HepG2 (cell line): ENCODE measurements around the gene DNAJC1. TPM values are rescaled to one million over a fixed set of nuclear protein-coding genes. Genes with fewer than 3 reads are reported as not detected.

Experiments used
- ATAC-seq: fragments of 200-7000 bp; cut with Tn5 transposase; 3 replicates; pipeline ENCODE4 v1.9.1; 2020; ENCODE audit warnings: mild to moderate bottlenecking, moderate library complexity
- BruUV-seq: library from RNA; stranded (reverse); fragments of 400-500 nt; replicated peaks from 2 replicates; lab custom pipeline; 2021; lab: Mats Ljungman, UMichigan
- CTCF ChIA-PET: fragments of 300-600 bp; formaldehyde crosslinking; extraction: SDS; loops from one replicate; lab custom pipeline; 2021; ENCODE audit warnings: low total read pairs, inconsistent platforms, low intra/inter-chr PET ratio; lab: Yijun Ruan, JAX
- POLR2A ChIA-PET: fragments of 350-600 bp; sonication (Branson Sonifier 250); formaldehyde crosslinking; loops from one replicate; lab custom pipeline; 2020; ENCODE audit warnings: antibody characterized with exemption, inconsistent platforms; lab: Yijun Ruan, JAX
- DNase-seq: peaks from one replicate; pipeline ENCODE4 v3.0.0-alpha.2; 2015; ENCODE audit warnings: low spot score
- FAIRE-seq: peaks from 3 replicates; lab custom pipeline; 2011; peaks lifted over from hg19 to GRCh38; lab: Jason Lieb, UNC
- H2AFZ ChIP-seq: one replicate; pipeline ENCODE4 v1.6.1; 2011; ENCODE audit warnings: low read length, inconsistent platforms
- H3K27ac ChIP-seq: fragments of 300-600 bp; 3 replicates; pipeline ENCODE4 v1.8.0; 2011; ENCODE audit warnings: mixed run types, mild to moderate bottlenecking, mixed read lengths, low read length, inconsistent platforms; ENCODE audit not compliant: insufficient read depth; ENCODE audit errors: extremely low read length
- H3K27me3 ChIP-seq, 2 experiments: fragments of 200-600 bp in 1 of 2; 2 replicates in 1 of 2; 3 replicates in 1 of 2; pipeline versions ENCODE4 v1.6.0 to v1.8.0; 2011; ENCODE audit warnings: low read length in 2 of 2, mild to moderate bottlenecking in 2 of 2, moderate library complexity in 2 of 2, inconsistent platforms in 1 of 2; ENCODE audit not compliant: insufficient read depth in 2 of 2, control insufficient read depth in 1 of 2
- H3K36me3 ChIP-seq, 2 experiments: fragments of 200-600 bp in 1 of 2; replicated peaks in 1 of 2; 2 replicates in 1 of 2; 3 replicates in 1 of 2; pipeline versions ENCODE4 v1.5.1 to v1.8.0; 2011; ENCODE audit warnings: low read length in 2 of 2, inconsistent platforms in 1 of 2; ENCODE audit not compliant: insufficient read depth in 2 of 2, control insufficient read depth in 1 of 2
- H3K4me1 ChIP-seq: 2 replicates; pipeline ENCODE4 v1.5.1; 2012; ENCODE audit warnings: low read length, inconsistent platforms; ENCODE audit not compliant: insufficient read depth
- H3K4me2 ChIP-seq: 2 replicates; pipeline ENCODE4 v1.6.0; 2011; ENCODE audit warnings: low read depth, low read length, inconsistent platforms
- H3K4me3 ChIP-seq, 3 experiments: fragments of 200-600 bp in 1 of 3; sonication (generic), shearing (Covaris generic) in 1 of 3; replicated peaks in 1 of 3; 2 replicates each; pipeline ENCODE4 v1.5.1; 2011 to 2016; ENCODE audit warnings: low read length in 3 of 3, inconsistent platforms in 2 of 3, low read depth in 2 of 3, mild to moderate bottlenecking in 2 of 3, control low read depth in 1 of 3, mixed read lengths in 1 of 3; ENCODE audit not compliant: insufficient read depth in 1 of 3
- H3K79me2 ChIP-seq: one replicate; pipeline ENCODE4 v1.6.1; 2011; ENCODE audit warnings: low read length, inconsistent platforms; ENCODE audit not compliant: insufficient read depth
- H3K9ac ChIP-seq: 2 replicates; pipeline ENCODE4 v1.6.0; 2011; ENCODE audit warnings: mild to moderate bottlenecking, low read depth, low read length, inconsistent platforms; ENCODE audit not compliant: insufficient read depth
- H3K9me3 ChIP-seq: 2 replicates; pipeline ENCODE4 v1.5.1; 2012; ENCODE audit warnings: mild to moderate bottlenecking, low read length
- H4K20me1 ChIP-seq: 2 replicates; pipeline ENCODE4 v1.6.0; 2011; ENCODE audit warnings: inconsistent platforms, mild to moderate bottlenecking, low read length, moderate library complexity; ENCODE audit not compliant: insufficient read depth
- ERF ChIP-seq: IDR thresholded peaks from 2 replicates; pipeline ENCODE4 v1.6.1; 2018; ENCODE audit warnings: missing biosample characterization, missing genetic modification reagents
- ETV6 ChIP-seq: sonication (generic); formaldehyde crosslinking; conservative IDR thresholded peaks from 2 replicates; pipeline ENCODE4 v1.4.0; 2020; ENCODE audit warnings: missing genetic modification reagents
- GATAD2A ChIP-seq: IDR thresholded peaks from 2 replicates; pipeline ENCODE4 v1.6.1; 2016
- HDAC2 ChIP-seq: sonication (generic); formaldehyde crosslinking; IDR thresholded peaks from 2 replicates; pipeline ENCODE4 v1.4.0; 2020; ENCODE audit warnings: missing genetic modification reagents
- MTA1 ChIP-seq: sonication (generic); formaldehyde crosslinking; IDR thresholded peaks from 2 replicates; pipeline ENCODE4 v1.4.0; 2020; ENCODE audit warnings: missing genetic modification reagents, mild to moderate bottlenecking, borderline replicate concordance
- NBN ChIP-seq: fragments of 450-650 bp; conservative IDR thresholded peaks from 2 replicates; pipeline ENCODE4 v1.6.1; 2017
- NR2F2 ChIP-seq: IDR thresholded peaks from 2 replicates; pipeline ENCODE4 v1.6.1; 2012; ENCODE audit warnings: low read depth, inconsistent platforms, borderline replicate concordance
- REPIN1 ChIP-seq: sonication (generic); formaldehyde crosslinking; IDR thresholded peaks from 2 replicates; pipeline ENCODE4 v1.8.0; 2022; ENCODE audit warnings: missing genetic modification reagents, low read depth, mild to moderate bottlenecking, borderline replicate concordance
- SMARCC2 ChIP-seq: fragments of 450-650 bp; IDR thresholded peaks from 2 replicates; pipeline ENCODE4 v1.6.1; 2017; ENCODE audit warnings: antibody characterized with exemption, mild to moderate bottlenecking
- SP1 ChIP-seq, 2 experiments: fragments of 450-650 bp in 1 of 2; sonication (generic) in 1 of 2; formaldehyde crosslinking in 1 of 2; IDR thresholded peaks; 2 replicates each; pipeline versions ENCODE4 v1.4.0 to v1.6.1; 2016 to 2020; ENCODE audit warnings: missing genetic modification reagents in 1 of 2
- U2AF1 ChIP-seq: fragments of 200-400 bp; formaldehyde crosslinking; optimal IDR thresholded peaks from 2 replicates; pipeline ENCODE3; 2017; ENCODE audit warnings: mild to moderate bottlenecking, low read depth, low read length
- ZKSCAN8 ChIP-seq: IDR thresholded peaks from 2 replicates; pipeline ENCODE4 v1.6.1; 2016; ENCODE audit warnings: borderline replicate concordance, missing genetic modification reagents, missing compliant biosample characterization
- ZNF619 ChIP-seq: sonication (generic); formaldehyde crosslinking; IDR thresholded peaks from 2 replicates; pipeline ENCODE4 v1.4.0; 2020; ENCODE audit warnings: mild to moderate bottlenecking, missing genetic modification reagents
- ZSCAN21 ChIP-seq: sonication (generic); formaldehyde crosslinking; IDR thresholded peaks from 2 replicates; pipeline ENCODE4 v1.8.0; 2022; ENCODE audit warnings: mild to moderate bottlenecking, missing genetic modification reagents, moderate library complexity, borderline replicate concordance
- WGBS: methylation state at CpG from one replicate; pipeline ENCODE4 v1.1.6; 2017; ENCODE audit warnings: low lambda C conversion rate; 5-methylcytosine and 5-hydroxymethylcytosine counted together
- in situ Hi-C: cut with HindIII; loops from 2 replicates; pipeline ENCODE4 v1.10.0; 2017; ENCODE audit warnings: low pct_unique_long_range_greater_than_20kb; ENCODE audit not compliant: extremely low pct_ligation_motif_present
- intact Hi-C: fragments of 100-400 bp; cut with micrococcal nuclease; formaldehyde crosslinking; loops from one replicate; pipeline ENCODE4 v1.10.0; 2022; ENCODE audit not compliant: unreplicated experiment
- polyA plus RNA-seq, 8 experiments: library from polyadenylated mRNA; depleted of rRNA in 3 of 8; stranded (reverse) in 7 of 8; unstranded in 1 of 8; fragments of >200 nt; fragmentation: Illumina TruSeq in 4 of 8; extraction: Trizol in 4 of 8; gene quantifications; 2 replicates each; pipeline versions ENCODE4 v1.2.1 to v1.2.3, GENCODE V29; 2011 to 2016; ENCODE audit warnings: low read depth in 4 of 8, missing spikeins in 1 of 8, mixed read lengths in 1 of 8; ENCODE audit not compliant: insufficient read depth in 1 of 8
- total RNA-seq, 5 experiments: library from RNA; depleted of rRNA; stranded (reverse); fragments of >200 nt; fragmentation: Illumina TruSeq; extraction: Trizol; gene quantifications; 2 replicates each; pipeline ENCODE4 v1.2.3, GENCODE V29; 2016; ENCODE audit warnings: low read depth in 1 of 5
- TF ChIP-seq, protein P1 (sequence below): sonication (generic); formaldehyde crosslinking; IDR thresholded peaks from 2 replicates; pipeline ENCODE4 v1.9.0; 2022; ENCODE audit warnings: missing genetic modification reagents, mild to moderate bottlenecking, borderline replicate concordance
- TF ChIP-seq, protein P2 (sequence below), 2 experiments: sonication (generic) in 1 of 2; formaldehyde crosslinking in 1 of 2; IDR thresholded peaks; 2 replicates each; pipeline versions ENCODE4 v1.4.0 to v1.6.1; 2018 to 2020; ENCODE audit warnings: missing genetic modification reagents in 2 of 2, borderline replicate concordance in 1 of 2, low read depth in 1 of 2, mild to moderate bottlenecking in 1 of 2, missing biosample characterization in 1 of 2
- TF ChIP-seq, protein P3 (sequence below), 2 experiments: sonication (generic) in 1 of 2; formaldehyde crosslinking in 1 of 2; IDR thresholded peaks; 2 replicates each; pipeline versions ENCODE4 v1.4.0 to v1.6.1; 2016 to 2020; ENCODE audit warnings: borderline replicate concordance in 1 of 2, low read depth in 1 of 2, mild to moderate bottlenecking in 1 of 2, missing genetic modification reagents in 1 of 2

Gene DNAJC1
- total and polyA plus RNA-seq, 2 of the 13 experiments (the other 11 are each of a cell fraction or from before 2014, with no cell fraction given): 9.9 to 16.6 TPM

DNA sequence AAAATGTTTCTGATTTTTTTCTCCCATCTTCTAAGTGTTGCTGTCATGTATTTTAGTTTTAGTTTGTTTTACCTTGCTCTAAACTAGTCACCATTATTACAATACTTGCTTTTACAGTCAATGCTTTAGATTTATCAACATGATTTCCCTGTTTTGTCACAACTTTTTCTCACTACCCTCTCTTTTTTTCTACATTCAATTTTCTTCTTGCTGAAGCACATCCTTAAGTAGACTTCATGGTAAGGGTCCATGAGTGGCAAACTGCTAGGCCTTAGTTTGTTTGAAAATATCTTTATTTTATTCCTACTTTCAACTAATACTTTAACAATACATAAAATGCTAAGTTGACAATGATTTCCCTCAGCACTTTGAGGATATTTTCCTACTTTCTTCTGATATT, 173.5 kb downstream of the DNAJC1 start (continued):
- TF ChIP-seq, protein P1, sequence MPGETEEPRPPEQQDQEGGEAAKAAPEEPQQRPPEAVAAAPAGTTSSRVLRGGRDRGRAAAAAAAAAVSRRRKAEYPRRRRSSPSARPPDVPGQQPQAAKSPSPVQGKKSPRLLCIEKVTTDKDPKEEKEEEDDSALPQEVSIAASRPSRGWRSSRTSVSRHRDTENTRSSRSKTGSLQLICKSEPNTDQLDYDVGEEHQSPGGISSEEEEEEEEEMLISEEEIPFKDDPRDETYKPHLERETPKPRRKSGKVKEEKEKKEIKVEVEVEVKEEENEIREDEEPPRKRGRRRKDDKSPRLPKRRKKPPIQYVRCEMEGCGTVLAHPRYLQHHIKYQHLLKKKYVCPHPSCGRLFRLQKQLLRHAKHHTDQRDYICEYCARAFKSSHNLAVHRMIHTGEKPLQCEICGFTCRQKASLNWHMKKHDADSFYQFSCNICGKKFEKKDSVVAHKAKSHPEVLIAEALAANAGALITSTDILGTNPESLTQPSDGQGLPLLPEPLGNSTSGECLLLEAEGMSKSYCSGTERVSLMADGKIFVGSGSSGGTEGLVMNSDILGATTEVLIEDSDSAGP (CRISPR knock-in tag): no peak
- TF ChIP-seq ERF (no peak), MTA1 (CRISPR knock-in tag) (no peak), GATAD2A (CRISPR knock-in tag) (no peak)

DNA sequence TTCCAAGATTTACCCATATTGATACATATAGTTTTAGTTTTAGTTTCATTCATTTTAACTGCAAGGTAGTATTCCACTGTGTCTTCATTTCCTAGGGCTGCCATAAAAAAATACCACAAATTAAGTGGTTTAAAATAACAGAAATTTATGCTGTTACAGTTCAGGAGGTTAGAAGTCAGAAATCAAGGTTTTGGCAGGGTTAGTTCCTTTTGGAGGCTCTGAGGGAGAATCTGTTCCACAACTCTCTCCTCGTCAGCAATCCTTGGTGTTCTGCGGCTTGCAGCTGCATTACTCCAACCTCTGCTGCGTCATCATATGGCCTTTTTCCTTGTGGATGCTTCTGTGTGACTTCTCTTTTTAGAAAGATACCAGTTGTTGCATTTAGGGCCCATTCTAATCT, 176.2 kb downstream of the DNAJC1 start:
- Histone ChIP-seq H3K79me2 (no peaks in the 10 kb centered on the region), H3K4me2 (no peak overlapping the region), H3K4me3 (no peak overlapping the region), H3K4me1 (no peaks in the 10 kb centered on the region), H3K27me3 (no peaks in the 10 kb centered on the region), H3K27ac (no peak overlapping the region), H3K9ac (no peak overlapping the region), H3K9me3 (peaks cover 42% of the 10 kb centered on the region), H2AFZ (no peak overlapping the region), H3K36me3 (no peaks in the 10 kb centered on the region), H4K20me1 (no peaks in the 10 kb centered on the region)
- POLR2A ChIA-PET: no interaction called here
- FAIRE-seq (no peak), ATAC-seq (no peak), DNase-seq (no peak)
- 100% methylated on average over 3 of the region's 3 CpGs for WGBS
- intact Hi-C loops (no loop called here), in situ Hi-C loops (no loop called here)
- BruUV-seq: no TSS peak
- CTCF ChIA-PET: no interaction called here
- TF ChIP-seq, protein P2, sequence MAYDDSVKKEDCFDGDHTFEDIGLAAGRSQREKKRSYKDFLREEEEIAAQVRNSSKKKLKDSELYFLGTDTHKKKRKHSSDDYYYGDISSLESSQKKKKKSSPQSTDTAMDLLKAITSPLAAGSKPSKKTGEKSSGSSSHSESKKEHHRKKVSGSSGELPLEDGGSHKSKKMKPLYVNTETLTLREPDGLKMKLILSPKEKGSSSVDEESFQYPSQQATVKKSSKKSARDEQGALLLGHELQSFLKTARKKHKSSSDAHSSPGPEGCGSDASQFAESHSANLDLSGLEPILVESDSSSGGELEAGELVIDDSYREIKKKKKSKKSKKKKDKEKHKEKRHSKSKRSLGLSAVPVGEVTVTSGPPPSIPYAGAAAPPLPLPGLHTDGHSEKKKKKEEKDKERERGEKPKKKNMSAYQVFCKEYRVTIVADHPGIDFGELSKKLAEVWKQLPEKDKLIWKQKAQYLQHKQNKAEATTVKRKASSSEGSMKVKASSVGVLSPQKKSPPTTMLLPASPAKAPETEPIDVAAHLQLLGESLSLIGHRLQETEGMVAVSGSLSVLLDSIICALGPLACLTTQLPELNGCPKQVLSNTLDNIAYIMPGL (CRISPR knock-in tag; IDR thresholded peaks at IDR 0.05; ENCODE audit: borderline replicate concordance in 1 of 2, low read depth in 1 of 2): no peak
- TF ChIP-seq REPIN1 (CRISPR knock-in tag): no peak
- TF ChIP-seq ZKSCAN8 (CRISPR knock-in tag): no peak
- TF ChIP-seq, protein P3, sequence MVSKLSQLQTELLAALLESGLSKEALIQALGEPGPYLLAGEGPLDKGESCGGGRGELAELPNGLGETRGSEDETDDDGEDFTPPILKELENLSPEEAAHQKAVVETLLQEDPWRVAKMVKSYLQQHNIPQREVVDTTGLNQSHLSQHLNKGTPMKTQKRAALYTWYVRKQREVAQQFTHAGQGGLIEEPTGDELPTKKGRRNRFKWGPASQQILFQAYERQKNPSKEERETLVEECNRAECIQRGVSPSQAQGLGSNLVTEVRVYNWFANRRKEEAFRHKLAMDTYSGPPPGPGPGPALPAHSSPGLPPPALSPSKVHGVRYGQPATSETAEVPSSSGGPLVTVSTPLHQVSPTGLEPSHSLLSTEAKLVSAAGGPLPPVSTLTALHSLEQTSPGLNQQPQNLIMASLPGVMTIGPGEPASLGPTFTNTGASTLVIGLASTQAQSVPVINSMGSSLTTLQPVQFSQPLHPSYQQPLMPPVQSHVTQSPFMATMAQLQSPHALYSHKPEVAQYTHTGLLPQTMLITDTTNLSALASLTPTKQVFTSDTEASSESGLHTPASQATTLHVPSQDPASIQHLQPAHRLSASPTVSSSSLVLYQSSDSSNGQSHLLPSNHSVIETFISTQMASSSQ (IDR thresholded peaks at IDR 0.05; ENCODE audit: low read depth): no peak
- TF ChIP-seq, protein P3 (CRISPR knock-in tag; IDR thresholded peaks at IDR 0.05; ENCODE audit: borderline replicate concordance): no peak
- no peak for TF ChIP-seq NR2F2
- TF ChIP-seq ZSCAN21 (CRISPR knock-in tag): no peak
- TF ChIP-seq ETV6 (CRISPR knock-in tag): no peak
- TF ChIP-seq SP1 (IDR thresholded peaks at IDR 0.05): no peak
- no peak for TF ChIP-seq SP1 (CRISPR knock-in tag; IDR thresholded peaks at IDR 0.05)
- no peak for TF ChIP-seq ERF
- TF ChIP-seq SMARCC2: no peak
- no peak for TF ChIP-seq HDAC2 (CRISPR knock-in tag)
- TF ChIP-seq ZNF619 (CRISPR knock-in tag): no peak
- TF ChIP-seq U2AF1: no peak
- TF ChIP-seq NBN: no peak
